GM12878 (cell line): ENCODE results near the gene CCL11.
"Not testable (repeated sequence)": the region's sequence is repeated elsewhere in the genome, so short reads cannot be mapped to it uniquely, and the experiment has no call there.

Experiments
- CBFB ChIP-seq: IDR thresholded peaks from 2 replicates; pipeline ENCODE4 v1.6.1; 2016; ENCODE audit warnings: antibody characterized with exemption, low read depth
- EZH2 ChIP-seq: IDR thresholded peaks from 2 replicates; pipeline ENCODE4 v1.6.1; 2012; ENCODE audit warnings: low read depth, mild to moderate bottlenecking, control low read depth, inconsistent platforms, low read length, borderline replicate concordance; ENCODE audit not compliant: control insufficient read depth
- MTA2 ChIP-seq: fragments of 450-650 bp; IDR thresholded peaks from 2 replicates; pipeline ENCODE4 v1.6.1; 2016; ENCODE audit warnings: low read depth, mild to moderate bottlenecking, moderate library complexity
- MYC ChIP-seq: IDR thresholded peaks from 2 replicates; pipeline ENCODE4 v1.6.1; 2011; ENCODE audit warnings: mild to moderate bottlenecking, low read length, moderate library complexity, inconsistent platforms; ENCODE audit not compliant: insufficient read depth, insufficient replicate concordance, insufficient read length, severe bottlenecking
- NFYB ChIP-seq: IDR thresholded peaks from 2 replicates; pipeline ENCODE4 v1.6.1; 2011; ENCODE audit warnings: low read depth, mild to moderate bottlenecking, low read length, improper control_type of control experiment, moderate library complexity; ENCODE audit not compliant: insufficient read depth
- POLR2A ChIP-seq: IDR thresholded peaks from 2 replicates; pipeline ENCODE4 v1.6.1; 2011; ENCODE audit warnings: low read depth, mild to moderate bottlenecking, low read length
- POLR2AphosphoS5 ChIP-seq: IDR thresholded peaks from 2 replicates; pipeline ENCODE4 v1.6.1; 2011; ENCODE audit warnings: mild to moderate bottlenecking, low read length, inconsistent platforms
- SP1 ChIP-seq: IDR thresholded peaks from one replicate; pipeline ENCODE4 v1.6.1; 2011; ENCODE audit warnings: low read depth, low read length
- SREBF1 ChIP-seq: IDR thresholded peaks from 2 replicates; pipeline ENCODE4 v1.6.1; 2012; ENCODE audit warnings: mild to moderate bottlenecking, low read length
- ZZZ3 ChIP-seq: IDR thresholded peaks from 2 replicates; pipeline ENCODE4 v1.6.1; 2011; ENCODE audit warnings: low read depth; ENCODE audit not compliant: control insufficient read depth, insufficient read length
- TF ChIP-seq, protein P1 (sequence below): fragments of 450-650 bp; IDR thresholded peaks from 2 replicates; pipeline ENCODE4 v1.6.1; 2016; ENCODE audit warnings: mild to moderate bottlenecking
- TF ChIP-seq, protein P2 (sequence below), 3 experiments: IDR thresholded peaks in 2 of 3; conservative IDR thresholded peaks in 1 of 3; 2 replicates each; pipeline ENCODE4 v1.5.1; 2011; ENCODE audit warnings: low read depth in 3 of 3, low read length in 3 of 3, mild to moderate bottlenecking in 3 of 3, control low read depth in 2 of 3, moderate library complexity in 2 of 3, inconsistent platforms in 1 of 3, mixed read lengths in 1 of 3; ENCODE audit not compliant: control insufficient read depth in 2 of 3, insufficient read depth in 1 of 3; ENCODE audit errors: extremely low read depth in 1 of 3
- TF ChIP-seq, protein P3 (sequence below): IDR thresholded peaks from 2 replicates; pipeline ENCODE4 v1.6.1; 2012; ENCODE audit warnings: mild to moderate bottlenecking, low read depth, low read length
- TF ChIP-seq, protein P4 (sequence below): IDR thresholded peaks from 2 replicates; pipeline ENCODE4 v1.6.1; 2012; ENCODE audit warnings: low read depth, low read length, improper control_type of control experiment

DNA sequence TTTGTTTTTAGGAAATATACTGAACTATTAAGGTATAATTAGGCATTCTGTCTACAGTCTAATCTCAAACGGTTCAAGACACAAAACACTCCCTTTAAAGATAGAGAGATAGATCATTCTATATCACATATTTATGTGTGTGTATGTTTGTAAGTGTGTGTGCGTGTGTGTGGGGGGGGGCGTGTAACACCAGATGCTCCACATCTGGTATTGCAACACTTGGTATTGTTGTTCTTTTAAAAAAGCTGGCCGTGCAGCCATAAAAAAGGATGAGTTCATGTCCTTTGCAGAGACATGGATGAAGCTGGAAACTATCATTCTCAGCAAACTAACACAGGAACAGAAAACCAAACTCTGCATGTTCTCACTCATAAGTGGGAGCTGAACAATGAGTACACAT lies 42.0 kb downstream of the CCL11 start:
- not testable (repeated sequence) for TF ChIP-seq SREBF1, POLR2AphosphoS5, POLR2A, SP1, NFYB, EZH2, MYC, MTA2, CBFB, ZZZ3
- TF ChIP-seq, protein P1, sequence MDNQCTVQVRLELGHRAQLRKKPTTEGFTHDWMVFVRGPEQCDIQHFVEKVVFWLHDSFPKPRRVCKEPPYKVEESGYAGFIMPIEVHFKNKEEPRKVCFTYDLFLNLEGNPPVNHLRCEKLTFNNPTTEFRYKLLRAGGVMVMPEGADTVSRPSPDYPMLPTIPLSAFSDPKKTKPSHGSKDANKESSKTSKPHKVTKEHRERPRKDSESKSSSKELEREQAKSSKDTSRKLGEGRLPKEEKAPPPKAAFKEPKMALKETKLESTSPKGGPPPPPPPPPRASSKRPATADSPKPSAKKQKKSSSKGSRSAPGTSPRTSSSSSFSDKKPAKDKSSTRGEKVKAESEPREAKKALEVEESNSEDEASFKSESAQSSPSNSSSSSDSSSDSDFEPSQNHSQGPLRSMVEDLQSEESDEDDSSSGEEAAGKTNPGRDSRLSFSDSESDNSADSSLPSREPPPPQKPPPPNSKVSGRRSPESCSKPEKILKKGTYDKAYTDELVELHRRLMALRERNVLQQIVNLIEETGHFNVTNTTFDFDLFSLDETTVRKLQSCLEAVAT, result not testable (repeated sequence)
- TF ChIP-seq, protein P2, sequence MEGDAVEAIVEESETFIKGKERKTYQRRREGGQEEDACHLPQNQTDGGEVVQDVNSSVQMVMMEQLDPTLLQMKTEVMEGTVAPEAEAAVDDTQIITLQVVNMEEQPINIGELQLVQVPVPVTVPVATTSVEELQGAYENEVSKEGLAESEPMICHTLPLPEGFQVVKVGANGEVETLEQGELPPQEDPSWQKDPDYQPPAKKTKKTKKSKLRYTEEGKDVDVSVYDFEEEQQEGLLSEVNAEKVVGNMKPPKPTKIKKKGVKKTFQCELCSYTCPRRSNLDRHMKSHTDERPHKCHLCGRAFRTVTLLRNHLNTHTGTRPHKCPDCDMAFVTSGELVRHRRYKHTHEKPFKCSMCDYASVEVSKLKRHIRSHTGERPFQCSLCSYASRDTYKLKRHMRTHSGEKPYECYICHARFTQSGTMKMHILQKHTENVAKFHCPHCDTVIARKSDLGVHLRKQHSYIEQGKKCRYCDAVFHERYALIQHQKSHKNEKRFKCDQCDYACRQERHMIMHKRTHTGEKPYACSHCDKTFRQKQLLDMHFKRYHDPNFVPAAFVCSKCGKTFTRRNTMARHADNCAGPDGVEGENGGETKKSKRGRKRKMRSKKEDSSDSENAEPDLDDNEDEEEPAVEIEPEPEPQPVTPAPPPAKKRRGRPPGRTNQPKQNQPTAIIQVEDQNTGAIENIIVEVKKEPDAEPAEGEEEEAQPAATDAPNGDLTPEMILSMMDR (IDR thresholded peaks at IDR 0.05 in 2 of 3, conservative IDR thresholded peaks at IDR 0.05 in 1 of 3; ENCODE audit: control insufficient read depth in 2 of 3, extremely low read depth in 1 of 3, insufficient read depth in 1 of 3, low read depth in 3 of 3, low read length in 3 of 3), result not testable (repeated sequence)
- TF ChIP-seq, protein P3, sequence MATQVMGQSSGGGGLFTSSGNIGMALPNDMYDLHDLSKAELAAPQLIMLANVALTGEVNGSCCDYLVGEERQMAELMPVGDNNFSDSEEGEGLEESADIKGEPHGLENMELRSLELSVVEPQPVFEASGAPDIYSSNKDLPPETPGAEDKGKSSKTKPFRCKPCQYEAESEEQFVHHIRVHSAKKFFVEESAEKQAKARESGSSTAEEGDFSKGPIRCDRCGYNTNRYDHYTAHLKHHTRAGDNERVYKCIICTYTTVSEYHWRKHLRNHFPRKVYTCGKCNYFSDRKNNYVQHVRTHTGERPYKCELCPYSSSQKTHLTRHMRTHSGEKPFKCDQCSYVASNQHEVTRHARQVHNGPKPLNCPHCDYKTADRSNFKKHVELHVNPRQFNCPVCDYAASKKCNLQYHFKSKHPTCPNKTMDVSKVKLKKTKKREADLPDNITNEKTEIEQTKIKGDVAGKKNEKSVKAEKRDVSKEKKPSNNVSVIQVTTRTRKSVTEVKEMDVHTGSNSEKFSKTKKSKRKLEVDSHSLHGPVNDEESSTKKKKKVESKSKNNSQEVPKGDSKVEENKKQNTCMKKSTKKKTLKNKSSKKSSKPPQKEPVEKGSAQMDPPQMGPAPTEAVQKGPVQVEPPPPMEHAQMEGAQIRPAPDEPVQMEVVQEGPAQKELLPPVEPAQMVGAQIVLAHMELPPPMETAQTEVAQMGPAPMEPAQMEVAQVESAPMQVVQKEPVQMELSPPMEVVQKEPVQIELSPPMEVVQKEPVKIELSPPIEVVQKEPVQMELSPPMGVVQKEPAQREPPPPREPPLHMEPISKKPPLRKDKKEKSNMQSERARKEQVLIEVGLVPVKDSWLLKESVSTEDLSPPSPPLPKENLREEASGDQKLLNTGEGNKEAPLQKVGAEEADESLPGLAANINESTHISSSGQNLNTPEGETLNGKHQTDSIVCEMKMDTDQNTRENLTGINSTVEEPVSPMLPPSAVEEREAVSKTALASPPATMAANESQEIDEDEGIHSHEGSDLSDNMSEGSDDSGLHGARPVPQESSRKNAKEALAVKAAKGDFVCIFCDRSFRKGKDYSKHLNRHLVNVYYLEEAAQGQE, result not testable (repeated sequence)
- TF ChIP-seq, protein P4, sequence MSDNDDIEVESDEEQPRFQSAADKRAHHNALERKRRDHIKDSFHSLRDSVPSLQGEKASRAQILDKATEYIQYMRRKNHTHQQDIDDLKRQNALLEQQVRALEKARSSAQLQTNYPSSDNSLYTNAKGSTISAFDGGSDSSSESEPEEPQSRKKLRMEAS, result not testable (repeated sequence)
